ENCODE results near the gene ICA1.

The ICA1 gene

GRCh38 chr7:8221101-8221495 lies 40.9 kb downstream of the ICA1 start:
- TF ChIP-seq CTCF (IDR thresholded peaks at IDR 0.05; ENCODE audit: low read depth, low read length) = no peak
- DNase-seq (ENCODE audit: extremely low read depth, low read depth) = no peak

- DNase-seq (ENCODE audit: extremely low read depth, low read depth) = no peak
- TF ChIP-seq CTCF (IDR thresholded peaks at IDR 0.05; ENCODE audit: low read depth, low read length) = no peak
Observed at GRCh38 chr7:8220376-8221100, 41.4 kb downstream of the ICA1 start.

GRCh38 chr7:8217200-8218068 lies 44.5 kb downstream of the ICA1 start:
- peak; percentile 54 for TF ChIP-seq CTCF (IDR thresholded peaks at IDR 0.05; ENCODE audit: low read depth, low read length)
- peak; percentile 29 for DNase-seq (ENCODE audit: extremely low read depth, low read depth)

- no peak for DNase-seq (ENCODE audit: extremely low read depth, low read depth)
- TF ChIP-seq CTCF (IDR thresholded peaks at IDR 0.05; ENCODE audit: low read depth, low read length) = no peak
Observed at GRCh38 chr7:8216334-8216690, 45.7 kb downstream of the ICA1 start.

GRCh38 chr7:8215648-8216333 lies 46.2 kb downstream of the ICA1 start:
- TF ChIP-seq CTCF (IDR thresholded peaks at IDR 0.05; ENCODE audit: low read depth, low read length) = no peak

GRCh38 chr7:8214244-8214824 lies 47.6 kb downstream of the ICA1 start:
- DNase-seq (ENCODE audit: extremely low read depth, low read depth) = no peak
- TF ChIP-seq CTCF (IDR thresholded peaks at IDR 0.05; ENCODE audit: low read depth, low read length) = no peak

More at GRCh38 chr7:8215648-8216333, 46.2 kb downstream of the ICA1 start:
- no peak for DNase-seq (ENCODE audit: extremely low read depth, low read depth)
